Fibroblast of peridontal ligament (primary cell): ENCODE results near the gene IFNA4.
"Not testable (repeated sequence)": the region's sequence is repeated elsewhere in the genome, so short reads cannot be mapped to it uniquely, and the experiment has no call there.

Experiments
- DNase-seq: peaks from one replicate; pipeline ENCODE4 v3.0.0-alpha.2; 2010; ENCODE audit errors: extremely low read depth

The IFNA4 gene

DNA sequence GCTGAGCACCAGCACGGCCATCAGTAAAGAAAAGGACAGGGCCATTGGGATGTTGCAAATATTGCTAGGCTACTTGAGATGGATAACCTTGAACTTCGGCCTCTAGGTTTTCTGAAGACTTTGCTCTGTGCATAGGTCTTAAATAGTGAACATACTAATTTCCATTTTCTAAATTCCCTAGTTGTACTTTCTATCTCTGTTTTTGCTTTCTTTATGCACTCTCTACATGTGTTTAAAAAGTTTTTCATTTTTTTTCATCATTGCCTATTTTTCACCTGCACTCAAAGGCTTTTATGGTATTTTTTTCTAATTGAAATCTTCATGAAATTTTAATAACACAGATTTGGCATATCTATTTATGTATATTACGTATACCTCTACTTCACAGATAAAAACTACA, at the start of gene IFNA4:
TSS of gene IFNA4 (minus strand) at position 101 of the 400 bp plus-strand sequence. CDS start at position 45, 56 bp downstream.
- DNase-seq, result not testable (repeated sequence)

DNA sequence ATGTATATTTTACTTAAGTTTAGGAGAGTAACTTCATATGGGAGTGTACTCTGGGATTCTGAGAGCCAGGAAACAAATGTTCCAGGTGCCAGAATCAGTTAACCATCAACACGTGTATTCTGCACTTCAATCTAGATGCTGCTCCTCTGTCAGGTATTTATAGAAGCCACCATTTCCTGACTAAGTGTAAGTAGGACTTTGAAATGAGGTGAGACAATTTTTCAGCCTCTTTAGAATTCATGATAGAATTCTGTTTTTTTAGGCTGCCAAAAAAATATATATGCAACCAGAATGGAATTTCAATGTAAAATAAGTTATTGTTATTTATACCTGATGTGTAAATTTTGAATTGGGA, 49.0 kb upstream of the IFNA4 start:
- DNase-seq, result not testable (repeated sequence)

DNA sequence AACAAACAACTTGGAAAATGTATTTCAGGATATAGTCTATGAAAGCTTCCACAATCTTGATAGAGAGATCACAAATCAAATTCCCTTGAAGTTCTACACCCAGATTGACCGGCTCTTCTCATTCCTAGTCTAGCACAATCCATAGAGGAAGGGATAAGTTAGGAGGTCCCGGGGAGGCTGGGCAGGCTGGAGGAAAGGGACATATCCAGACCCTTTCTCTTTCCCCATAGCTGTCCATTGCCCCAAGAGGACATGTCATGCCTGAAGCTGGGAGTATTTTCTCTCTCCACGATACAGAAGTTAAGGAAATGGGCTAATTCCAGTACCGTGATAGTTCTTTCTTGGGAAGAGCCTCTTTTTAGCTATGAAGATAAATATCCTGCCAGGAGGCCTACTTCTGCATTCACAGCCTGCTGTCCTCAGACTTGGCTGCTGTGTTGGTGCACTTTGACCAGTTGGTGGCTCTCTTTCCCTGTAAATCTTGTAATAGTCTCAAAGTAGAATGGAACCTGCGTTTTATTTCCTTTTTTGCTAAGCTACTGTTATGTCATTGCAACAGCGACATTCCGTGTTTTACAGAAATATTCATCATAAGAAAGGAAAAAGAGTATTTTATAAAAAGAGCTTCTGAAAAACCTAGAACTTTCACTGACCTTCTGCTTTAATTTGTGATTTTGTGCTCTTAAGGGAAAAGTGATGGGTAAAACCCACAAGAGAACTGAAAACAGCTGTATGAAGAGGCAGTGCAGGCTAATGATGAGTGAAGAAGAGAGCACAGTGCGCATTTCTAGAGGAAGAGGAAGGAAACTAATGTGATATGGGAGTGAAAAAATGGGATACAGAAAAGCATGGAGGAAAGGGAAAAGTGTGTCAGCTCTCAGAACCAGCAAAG, 48.3 kb upstream of the IFNA4 start:
- DNase-seq, result peak; percentile 58

DNA sequence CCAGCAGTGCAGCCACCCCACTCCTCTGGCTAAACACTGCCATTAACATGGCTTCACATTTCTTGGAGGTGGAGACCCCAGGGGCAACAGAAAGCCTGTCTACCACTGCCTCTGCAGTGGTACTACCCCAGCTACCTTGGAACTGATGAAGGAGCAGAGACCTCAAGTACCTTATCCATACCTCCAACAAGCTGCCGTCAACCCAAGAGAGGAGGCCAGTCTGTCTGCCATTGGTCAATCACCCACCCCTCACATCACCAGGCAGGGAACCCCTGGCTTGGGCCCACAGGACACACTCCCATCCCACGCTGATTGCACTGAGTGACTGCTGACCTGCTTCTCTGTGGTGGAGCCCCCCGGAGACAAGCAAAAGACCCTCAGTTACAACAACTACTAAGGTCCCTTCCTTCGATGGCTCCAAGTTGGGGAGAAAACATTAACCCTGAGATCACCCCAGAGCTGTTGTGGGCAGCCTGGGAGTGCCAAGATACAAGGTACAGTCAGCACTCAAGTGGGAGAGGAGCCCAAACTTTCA, 46.8 kb upstream of the IFNA4 start:
- no peak for DNase-seq

DNA sequence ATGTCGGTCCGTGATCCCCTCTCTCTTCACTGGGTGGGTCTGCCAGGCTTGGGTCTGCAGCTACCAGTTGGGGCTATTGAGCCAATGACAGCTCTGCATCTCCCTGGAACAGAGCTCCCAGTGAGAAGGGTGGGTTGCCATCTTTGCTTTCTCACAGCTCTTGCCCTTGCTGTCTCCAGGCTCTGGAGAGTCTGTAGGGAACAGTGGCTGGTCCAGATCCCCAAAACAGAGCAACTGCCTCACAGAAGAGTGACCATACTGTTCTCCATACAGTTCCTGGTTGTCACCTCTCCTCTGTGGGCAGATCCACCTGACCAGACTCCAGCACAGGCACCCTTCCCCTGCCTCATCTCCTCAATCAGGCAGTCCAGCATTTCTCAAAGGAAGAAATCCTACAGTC, 45.9 kb upstream of the IFNA4 start:
- DNase-seq, result no peak

DNA sequence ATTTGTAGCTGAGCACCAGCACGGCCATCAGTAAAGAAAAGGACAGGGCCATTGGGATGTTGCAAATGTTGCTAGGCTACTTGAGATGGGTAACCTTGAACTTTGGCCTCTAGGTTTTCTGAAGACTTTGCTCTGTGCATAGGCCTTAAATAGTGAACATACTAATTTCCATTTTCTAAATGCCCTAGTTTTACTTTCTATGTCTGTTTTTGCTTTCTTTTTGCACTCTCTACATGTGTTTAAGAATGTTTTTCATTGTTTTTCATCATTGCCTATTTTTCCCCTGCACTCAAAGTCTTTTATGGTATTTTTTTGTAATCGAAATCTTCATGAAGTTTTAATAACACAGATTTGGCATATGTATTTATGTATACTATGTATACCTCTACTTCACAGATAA, 40.7 kb upstream of the IFNA4 start, which contains the start of gene IFNA17:
TSS of gene IFNA17 (minus strand) at position 101 of the 400 bp plus-strand sequence. CDS start at position 52, 49 bp downstream.
- DNase-seq, result no peak

DNA sequence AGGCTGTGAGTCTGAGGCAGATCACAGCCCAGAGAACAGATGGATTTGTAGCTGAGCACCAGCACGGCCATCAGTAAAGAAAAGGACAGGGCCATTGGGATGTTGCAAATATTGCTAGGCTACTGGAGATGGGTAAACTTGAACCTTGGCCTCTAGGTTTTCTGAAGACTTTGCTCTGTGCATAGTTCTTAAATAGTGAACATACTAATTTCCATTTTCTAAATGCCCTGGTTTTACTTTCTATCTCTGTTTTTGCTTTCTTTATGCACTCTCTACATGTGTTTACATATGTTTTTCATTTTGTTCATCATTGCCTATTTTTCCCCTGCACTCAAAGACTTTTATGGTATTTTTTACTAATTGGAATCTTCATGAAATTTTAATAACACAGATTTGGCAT, 29.8 kb upstream of the IFNA4 start, which contains the start of gene IFNA16:
TSS of gene IFNA16 (minus strand) at position 101 of the 400 bp plus-strand sequence. CDS start at position 95, 6 bp downstream.
- not testable (repeated sequence) for DNase-seq

DNA sequence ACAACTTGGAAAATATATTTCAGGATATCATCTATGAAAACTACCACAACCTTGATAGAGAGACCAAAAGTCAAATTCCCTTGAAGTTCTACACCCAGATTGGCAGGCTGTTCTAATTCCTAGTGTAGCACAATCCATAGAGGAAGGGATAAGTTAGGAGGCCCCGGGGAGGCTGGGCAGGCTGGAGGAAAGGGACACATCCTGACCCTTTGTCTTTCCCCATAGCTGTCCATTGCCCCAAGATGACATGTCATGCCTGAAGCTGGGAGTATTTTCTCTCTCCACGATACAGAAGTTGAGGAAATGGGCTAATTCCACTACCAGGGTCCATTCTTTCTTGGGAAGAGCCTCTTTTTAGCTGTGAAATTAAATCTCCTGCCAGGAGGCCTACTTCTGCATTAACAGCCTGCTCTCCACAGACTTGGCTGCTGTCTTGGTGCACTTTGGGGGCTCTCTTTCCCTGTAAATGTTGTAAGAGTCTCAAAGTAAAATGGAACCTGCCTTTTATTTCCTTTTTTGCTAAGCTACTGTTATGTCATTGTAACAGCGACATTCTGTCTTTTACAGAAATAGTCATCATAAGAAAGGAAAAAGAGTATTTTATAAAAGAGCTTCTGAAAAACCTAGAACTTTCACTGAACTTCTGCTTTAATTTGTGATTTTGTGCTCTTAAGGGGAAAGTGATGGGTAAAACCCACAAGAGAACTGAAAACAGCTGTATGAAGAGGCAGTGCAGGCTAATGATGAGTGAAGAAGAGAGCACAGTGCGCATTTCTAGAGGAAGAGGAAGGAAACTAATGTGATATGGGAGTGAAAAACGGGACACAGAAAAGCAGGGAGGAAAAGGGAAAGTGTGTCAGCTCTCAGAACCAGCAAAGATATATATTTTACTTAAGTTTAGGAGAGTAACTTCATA, 26.3 kb upstream of the IFNA4 start:
- DNase-seq, result peak; percentile 8

DNA sequence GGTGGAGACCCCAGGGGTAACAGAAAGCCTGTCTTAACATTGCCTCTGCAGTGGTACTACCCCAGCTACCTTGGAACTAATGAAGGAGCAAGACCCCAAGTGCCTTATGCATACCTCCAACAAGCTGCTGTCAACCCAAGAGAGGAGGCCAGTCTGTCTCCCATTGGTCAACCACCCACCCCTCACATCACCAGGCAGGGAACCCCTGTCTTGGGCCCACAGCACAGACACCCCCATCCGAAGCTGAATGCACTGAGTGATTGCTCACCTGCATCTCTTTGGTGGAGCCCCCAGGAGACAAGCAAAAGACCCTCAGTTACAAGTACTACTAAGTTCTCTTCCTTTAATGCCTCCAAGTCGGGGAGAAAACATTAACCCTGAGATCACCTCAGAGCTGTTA, 24.8 kb upstream of the IFNA4 start:
- not testable (repeated sequence) for DNase-seq

DNA sequence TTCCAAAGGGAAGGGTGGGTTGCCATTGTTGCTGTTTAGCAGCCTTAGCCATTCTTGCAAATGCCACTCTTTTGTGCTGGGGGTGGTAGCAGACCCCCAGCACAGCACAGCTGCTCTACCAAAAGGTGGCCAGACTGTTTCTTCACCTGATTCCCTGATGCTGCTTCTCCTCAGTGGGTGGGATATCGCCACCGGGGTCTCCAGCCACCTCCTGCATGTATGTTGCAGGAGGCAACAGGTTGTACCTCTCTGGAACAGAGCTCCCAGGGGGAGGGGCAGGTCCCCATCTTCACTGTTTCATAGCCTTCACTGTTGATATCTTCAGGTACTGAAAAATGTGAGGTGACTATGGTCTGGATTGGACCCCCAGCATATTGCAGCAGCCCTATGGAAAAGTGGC, 23.4 kb upstream of the IFNA4 start:
- not testable (repeated sequence) for DNase-seq

DNA sequence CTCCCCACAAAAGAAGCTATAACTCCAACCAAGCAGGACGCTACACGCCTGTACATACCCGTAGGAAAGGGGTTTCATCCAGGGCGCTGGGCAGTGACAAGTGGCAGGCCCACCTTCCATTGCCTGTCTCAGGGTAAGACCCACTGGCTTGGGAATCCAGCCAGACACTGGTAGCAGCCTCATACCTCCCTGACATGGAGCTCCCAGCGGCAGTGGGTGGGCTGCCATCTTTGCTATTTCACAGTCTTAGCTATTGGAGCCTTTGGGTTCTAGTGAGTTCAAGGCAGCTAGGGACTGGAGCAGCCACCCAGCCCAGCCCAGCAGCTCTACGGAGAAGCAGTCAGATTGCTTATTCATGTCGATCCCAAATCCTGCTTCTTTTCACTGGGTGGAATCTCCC, 22.9 kb upstream of the IFNA4 start:
- DNase-seq, result no peak

DNA sequence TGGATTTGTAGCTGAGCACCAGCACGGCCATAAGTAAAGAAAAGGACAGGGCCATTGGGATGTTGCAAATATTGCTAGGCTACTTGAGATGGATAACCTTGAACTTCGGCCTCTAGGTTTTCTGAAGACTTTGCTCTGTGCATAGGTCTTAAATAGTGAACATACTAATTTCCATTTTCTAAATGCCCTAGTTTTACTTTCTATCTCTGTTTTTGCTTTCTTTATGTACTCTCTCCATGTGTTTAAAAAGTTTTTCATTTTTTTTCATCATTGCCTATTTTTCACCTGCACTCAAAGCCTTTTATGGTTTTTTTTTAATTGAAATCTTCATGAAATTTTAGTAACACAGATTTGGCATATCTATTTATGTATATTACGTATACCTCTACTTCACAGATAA, 19.7 kb upstream of the IFNA4 start, which contains the start of gene IFNA10:
TSS of gene IFNA10 (minus strand) at position 101 of the 400 bp plus-strand sequence. CDS start at position 55, 46 bp downstream.
- not testable (repeated sequence) for DNase-seq

DNA sequence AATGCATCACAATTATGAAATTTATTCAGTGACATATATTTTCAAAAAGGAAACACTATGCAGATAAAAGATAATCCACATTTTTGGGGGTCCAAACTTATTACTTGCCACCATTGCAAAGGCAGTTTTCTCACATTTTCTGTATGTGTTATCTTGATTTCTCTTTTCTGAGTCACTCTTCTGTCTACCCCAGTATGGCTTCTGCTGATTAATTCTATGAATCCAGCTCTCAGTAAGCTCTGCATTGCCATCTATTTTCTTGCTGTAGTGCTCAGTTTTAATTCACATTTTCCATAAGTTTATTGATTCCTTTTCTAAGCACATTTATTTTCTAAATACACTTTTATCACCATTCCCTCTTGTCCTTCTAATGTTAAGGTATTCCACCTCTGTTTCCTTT, 17.8 kb upstream of the IFNA4 start:
- DNase-seq, result no peak

DNA sequence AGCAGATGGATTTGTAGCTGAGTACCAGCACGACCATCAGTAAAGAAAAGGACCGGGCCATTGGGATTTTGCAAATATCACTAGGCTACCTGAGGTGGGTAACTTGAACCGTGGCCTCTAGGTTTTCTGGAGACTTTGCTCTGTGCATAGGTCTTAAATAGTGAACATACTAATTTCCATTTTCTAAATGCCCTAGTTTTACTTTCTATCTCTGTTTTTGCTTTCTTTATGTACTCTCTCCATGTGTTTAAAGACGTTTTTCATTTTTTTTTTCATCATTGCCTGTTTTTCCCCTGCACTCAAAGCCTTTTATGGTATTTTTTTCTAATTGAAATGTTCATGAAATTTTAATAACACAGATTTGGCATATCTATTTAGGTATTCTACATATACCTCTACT, 14.7 kb upstream of the IFNA4 start, which contains the start of gene IFNA7:
TSS of gene IFNA7 (minus strand) at position 101 of the 400 bp plus-strand sequence. CDS start at position 61, 40 bp downstream.
- DNase-seq, result not testable (repeated sequence)

DNA sequence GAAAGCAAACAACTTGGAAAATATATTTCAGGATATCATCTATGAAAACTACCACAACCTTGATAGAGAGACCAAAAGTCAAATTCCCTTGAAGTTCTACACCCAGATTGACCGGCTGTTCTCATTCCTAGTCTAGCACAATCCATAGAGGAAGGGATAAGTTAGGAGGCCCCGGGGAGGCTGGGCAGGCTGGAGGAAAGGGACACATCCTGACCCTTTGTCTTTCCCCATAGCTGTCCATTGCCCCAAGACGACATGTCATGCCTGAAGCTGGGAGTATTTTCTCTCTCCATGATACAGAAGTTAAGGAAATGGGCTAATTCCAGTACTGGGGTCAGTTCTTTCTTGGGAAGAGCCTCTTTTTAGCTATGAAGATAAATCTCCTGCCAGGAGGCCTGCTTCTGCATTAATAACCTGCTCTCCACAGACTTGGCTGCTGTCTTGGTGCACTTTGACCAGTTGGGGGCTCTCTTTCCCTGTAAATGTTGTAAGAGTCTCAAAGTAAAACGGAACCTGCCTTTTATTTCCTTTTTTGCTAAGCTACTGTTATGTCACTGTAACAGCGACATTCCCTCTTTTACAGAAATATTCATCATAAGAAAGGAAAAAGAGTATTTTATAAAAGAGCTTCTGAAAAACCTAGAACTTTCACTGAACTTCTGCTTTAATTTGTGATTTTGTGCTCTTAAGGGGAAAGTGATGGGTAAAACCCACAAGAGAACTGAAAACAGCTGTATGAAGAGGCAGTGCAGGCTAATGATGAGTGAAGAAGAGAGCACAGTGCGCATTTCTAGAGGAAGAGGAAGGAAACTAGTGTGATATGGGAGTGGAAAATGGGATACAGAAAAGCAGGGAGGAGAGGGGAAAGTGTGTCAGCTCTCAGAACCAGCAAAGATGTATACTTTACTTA, 7.7 kb upstream of the IFNA4 start:
- DNase-seq, result peak; percentile 25

DNA sequence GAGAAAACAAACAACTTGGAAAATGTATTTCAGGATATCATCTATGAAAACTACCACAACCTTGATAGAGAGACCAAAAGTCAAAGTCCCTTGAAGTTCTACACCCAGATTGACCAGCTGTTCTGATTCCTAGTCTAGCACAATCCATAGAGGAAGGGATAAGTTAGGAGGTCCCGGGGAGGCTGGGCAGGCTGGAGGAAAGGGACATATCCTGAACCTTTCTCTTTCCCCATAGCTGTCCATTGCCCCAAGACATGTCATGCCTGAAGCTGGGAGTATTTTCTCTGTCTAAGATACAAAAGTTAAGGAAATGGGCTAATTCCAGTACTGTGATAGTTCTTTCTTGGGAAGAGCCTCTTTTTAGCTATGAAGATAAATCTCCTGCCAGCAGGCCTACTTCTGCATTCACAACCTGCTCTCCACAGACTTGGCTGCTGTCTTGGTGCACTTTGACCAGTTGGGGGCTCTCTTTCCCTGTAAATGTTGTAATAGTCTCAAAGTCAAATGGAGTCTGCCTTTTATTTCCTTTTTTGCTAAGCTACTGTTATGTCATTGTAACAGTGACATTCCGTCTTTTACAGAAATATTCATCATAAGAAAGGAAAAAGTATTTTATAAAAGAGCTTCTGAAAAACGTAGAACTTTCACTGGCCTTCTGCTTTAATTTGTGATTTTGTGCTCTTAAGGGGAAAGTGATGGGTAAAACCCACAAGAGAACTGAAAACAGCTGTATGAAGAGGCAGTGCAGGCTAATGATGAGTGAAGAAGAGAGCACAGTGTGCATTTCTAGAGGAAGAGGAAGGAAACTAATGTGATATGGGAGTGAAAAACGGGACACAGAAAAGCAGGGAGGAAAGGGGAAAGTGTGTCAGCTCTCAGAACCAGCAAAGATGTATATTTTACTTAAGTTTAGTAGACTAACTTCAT, 4.3 kb downstream of the IFNA4 start:
- DNase-seq, result peak; percentile 2

DNA sequence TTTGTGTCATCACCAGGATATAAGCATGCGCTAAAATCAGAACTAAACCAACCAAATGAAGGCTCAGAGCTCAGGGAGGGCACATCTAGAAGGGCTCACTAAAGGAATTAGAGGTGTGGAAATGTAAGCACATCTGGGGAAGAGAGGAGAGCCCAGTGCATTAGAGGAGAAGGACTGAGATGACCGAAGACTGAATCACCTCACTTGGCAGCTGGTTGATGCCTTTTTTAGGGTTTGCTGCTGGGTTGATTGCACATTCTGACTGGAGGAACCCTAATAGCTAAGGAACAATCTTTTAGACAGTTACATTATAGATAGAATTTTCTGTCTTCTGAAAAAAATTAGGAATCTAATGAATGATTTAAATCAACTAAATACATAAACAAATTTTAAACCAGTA, 12.7 kb downstream of the IFNA4 start:
- no peak for DNase-seq

DNA sequence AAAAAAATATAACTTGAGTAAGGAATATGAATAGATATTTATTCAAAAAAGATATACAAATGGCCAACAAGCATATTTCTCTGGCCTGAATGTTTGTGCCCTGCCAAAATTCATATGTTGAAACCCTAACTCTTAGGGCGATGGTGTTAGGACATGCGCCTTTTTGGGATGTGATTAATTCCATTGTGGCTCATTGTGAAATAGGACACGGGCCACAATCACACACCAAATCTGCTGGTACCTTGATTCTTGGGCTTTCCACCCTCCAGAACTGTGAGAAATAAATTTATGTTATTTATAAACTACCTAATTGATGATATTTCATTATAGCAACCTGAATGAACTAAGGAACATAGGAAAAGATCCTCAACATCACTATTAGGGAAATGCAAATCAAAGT, 15.2 kb downstream of the IFNA4 start:
- no peak for DNase-seq

DNA sequence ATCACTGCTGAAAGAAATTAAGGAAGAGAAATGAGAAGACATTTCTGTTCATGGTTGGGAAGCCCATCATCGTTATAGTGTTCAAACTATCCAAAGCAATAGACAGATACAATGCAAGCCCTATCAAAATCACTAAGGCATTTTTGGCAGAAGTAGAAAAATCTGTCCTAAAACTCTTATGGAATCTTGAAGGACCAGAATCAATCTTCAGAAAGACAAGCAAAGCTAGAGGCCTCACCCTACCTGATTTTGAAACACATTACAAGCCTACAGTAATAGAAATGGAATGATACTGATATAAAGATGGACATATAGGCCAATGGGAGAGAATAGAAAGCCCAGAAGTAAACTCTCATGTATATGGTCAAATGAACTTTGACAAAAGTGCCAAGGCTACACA, 16.0 kb downstream of the IFNA4 start:
- no peak for DNase-seq

DNA sequence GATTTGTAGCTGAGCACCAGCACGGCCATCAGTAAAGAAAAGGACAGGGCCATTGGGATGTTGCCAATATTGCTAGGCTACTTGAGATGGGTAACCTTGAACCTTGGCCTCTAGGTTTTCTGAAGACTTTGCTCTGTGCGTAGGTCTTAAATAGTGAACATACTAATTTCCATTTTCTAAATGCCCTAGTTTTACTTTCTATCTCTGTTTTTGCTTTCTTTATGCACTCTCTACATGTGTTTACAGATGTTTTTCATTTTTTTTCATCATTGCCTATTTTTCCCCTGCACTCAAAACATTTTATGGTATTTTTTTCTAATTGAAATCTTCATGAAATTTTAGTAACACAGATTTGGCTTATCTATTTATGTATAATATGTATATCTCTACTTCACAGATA, 20.8 kb downstream of the IFNA4 start, which contains the start of gene IFNA21:
TSS of gene IFNA21 (minus strand) at position 101 of the 400 bp plus-strand sequence. CDS start at position 53, 48 bp downstream.
- DNase-seq, result not testable (repeated sequence)
